HG03439 (cell line): ENCODE results near the gene GREM2.

Experiments used
- ATAC-seq: cut with Tn5 transposase; IDR thresholded peaks from one replicate; pipeline ENCODE4 v1.9.1; 2021; ENCODE audit warnings: mild to moderate bottlenecking, moderate library complexity; ENCODE audit not compliant: unreplicated experiment

Gene GREM2

DNA sequence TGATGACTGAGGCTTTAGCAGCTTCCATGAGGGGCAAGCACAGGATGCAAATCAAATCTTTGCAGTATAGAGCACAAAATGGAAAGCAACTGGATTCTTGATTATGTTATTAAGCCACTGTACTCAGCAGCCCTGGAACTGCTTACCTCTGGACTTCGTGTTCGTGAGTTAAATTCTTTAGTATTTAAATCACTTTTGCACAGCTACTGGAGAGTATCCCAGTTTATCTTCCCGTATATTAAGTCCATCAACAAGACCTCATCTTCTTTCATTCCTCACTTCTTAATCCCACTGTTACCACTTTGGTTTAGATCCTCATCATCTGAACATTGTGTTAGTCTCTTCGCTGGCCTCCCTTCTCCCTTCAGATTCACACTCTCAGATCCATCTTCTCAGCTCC, 108.9 kb downstream of the GREM2 start:
- ATAC-seq, result no peak

DNA sequence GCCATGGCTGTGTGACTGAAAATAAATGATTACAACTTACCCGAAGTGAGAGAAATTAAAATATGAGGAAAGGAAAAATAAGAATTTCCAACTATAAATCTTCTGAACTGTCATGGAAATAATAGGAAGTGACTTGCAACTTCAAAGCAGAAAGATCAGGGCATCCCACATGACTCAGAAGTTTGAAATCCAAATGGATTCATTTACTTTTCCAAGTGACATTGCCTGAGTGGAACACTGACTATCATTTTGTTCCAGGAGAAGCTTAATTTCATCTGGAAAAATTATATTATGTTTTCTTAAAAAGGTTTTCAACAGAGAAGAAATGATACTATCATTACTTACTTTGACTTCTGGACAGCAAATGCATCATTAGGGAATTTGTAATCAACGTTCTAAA, 110.8 kb downstream of the GREM2 start:
- ATAC-seq, result no peak

DNA sequence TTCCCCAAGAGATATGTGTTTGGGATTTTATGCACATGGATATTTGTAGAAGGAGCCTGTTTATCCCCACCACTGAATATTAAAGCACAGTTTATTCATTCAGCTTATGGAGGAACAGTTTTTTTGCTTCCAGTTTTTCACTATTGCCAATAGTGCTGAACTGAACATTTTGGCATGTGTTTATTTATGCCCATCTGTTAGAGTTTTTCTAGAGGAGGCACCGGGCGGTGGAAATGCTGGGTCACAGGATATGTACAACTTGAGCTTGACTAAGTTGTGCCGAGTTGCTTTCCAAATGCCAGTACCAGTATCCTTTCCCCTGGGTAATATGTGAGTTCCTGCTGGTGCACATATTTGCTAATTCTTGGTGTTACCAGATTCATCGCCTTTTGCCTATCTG, 111.3 kb downstream of the GREM2 start:
- ATAC-seq, result no peak

DNA sequence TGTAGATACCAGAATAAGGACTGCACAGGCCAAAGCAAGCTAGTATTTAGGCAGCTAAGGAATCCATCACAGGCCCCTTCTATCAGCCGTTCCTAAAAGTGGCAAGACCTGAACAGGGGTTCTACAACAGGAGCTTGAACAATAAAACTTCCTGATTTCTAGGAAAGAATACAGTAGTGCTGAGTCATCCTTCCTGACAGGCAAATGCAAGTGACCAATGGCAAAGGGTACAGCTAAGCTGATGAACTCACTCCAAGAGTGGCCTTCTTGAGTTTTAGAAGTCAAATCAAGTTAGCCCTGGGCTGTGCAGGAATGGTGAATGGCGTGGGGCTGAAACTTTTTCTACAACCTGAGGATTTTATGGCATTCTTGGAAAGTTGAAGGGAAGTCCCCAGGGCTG, 112.9 kb downstream of the GREM2 start:
- ATAC-seq, result no peak

DNA sequence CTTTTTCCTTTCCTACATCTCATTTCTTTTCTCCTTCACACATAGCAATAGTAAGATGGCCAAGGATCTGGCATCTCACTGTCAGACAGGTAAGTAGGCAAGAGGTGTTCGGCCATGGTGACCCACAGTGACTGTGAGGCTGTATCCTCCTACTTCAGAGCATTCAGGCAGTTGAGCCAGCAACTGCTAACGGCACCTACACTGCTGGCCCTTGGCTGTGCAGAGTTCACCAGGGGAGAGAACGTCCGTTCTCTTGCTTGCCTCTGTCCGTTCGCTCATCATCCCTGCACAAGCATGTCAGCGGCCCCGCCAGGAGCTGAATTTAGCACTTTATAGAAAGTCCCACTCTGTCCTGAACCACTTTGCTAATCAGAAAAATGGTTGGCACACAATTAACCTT, 113.6 kb downstream of the GREM2 start:
- ATAC-seq, result no peak

DNA sequence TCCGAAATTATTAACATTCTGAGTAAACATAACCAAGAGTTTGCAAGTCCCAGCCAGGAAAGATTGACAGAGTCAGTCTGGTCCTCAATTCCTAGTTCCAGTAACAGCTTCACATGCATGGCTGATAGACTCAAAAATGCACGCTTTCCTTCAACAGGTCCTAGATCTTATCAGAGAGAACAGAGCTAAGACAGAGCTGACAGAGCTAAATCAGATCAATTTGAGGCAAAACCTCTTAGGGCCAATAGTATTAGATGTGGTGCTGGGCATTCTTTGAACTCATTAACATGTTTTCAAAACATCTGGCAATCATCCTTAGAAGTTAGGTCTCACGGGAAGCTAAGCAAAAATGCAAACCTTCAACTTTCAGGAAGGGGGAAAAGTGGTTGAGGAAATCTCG, 114.0 kb downstream of the GREM2 start:
- ATAC-seq, result no peak

DNA sequence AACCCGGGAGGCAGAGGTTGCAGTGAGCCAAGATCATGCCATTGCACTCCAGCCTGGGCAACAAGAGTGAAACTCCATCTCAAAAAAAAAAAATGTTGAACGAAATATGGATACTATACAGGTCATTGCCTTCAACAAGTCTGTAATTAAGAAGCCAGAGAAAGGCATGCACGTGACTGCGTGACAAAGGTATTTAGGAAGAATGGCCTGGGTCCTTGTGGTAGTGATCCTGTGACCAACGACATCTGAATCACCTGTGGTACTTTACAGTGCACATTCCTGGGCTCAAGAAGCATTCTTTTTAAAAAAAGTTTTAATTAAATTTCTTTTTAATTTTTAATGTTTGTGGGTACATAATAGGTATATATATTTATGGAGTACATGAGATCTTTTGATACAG, 115.0 kb downstream of the GREM2 start:
- ATAC-seq, result no peak

DNA sequence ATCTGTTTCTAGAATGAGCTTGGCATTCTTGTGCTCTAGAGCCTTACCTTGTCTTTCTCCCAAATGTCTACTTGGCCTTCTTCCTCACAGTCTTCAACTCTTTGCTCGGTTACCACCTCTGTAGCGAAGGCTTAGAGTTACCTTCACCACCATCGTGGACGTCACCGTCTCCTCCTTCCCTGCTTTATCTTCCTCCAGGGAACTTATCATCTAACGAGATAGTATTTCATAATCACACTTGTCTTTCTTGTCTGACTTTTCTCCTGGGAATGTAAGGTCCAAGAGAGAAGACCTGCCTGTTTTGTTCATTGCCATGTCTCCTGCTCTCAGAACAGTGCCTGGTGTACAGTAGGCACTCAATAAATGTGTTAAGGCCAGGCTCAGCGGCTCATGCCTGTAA, 115.6 kb downstream of the GREM2 start:
- no peak for ATAC-seq

DNA sequence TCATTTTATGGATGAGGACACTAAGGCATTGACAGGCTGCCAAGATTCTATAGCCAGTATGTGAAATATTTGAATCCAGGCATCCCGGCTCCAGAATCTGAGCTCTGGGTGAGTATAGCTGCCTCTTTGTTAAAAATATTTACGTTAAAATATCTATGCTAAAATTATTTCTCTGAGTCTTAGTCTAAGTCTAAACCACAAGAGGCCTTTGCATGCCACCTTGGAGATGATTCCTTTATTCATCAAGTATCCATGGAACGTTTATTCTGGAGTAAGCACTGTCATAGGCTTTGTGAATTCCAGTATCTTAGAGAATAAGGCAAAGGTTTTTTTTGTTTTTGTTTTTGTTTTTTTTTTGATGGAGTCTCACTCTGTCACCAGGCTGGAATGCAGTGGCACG, 116.4 kb downstream of the GREM2 start:
- no peak for ATAC-seq

DNA sequence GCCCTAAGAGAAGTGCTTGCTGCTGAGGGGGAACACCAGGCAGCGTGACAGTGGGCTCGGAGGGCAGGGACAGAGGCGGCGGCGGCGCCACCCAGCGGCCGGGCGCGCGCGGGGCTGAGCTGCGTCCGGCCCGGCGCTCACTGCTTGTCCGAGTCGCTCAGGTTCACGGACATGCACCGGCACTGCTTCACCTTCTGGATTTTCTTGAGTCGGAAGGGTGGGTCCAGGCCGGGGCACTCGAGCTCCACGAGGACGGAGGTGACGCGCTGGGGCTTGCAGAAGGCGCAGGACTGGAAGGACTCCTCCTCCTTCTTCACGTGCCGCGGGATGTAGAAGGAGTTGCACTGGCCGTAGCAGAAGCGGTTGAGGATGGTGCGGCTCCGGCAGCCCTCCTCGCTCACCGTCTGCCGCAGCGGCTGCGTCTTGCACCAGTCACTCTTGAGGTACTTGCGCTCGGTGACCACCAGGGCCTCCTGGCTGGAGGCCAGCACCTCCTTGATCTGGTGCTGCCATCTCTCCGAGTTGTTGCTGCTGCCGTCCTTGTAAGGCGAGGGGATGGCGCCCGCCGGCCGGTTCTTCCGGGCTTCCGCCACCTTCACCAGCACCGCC, 119.0 kb downstream of the GREM2 start:
- no peak for ATAC-seq

DNA sequence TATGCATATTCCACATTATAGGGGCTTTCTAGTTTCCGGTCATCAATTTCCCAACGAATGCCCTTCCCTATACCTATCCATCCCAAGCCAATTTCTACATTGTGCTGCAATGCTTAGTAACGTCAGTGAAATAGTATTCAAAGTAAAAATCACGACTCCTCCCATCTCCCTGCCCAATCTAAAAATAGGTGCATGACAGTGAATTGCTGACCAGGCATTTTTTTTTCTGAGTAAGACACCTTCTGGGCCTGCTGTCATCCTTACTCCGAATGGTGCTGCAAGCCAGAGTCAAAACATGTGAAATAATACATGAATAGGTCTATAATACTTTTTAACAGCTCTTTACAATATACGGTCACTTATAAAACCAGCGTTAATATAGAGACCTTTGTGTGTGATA, 120.2 kb downstream of the GREM2 start:
- ATAC-seq, result no peak

DNA sequence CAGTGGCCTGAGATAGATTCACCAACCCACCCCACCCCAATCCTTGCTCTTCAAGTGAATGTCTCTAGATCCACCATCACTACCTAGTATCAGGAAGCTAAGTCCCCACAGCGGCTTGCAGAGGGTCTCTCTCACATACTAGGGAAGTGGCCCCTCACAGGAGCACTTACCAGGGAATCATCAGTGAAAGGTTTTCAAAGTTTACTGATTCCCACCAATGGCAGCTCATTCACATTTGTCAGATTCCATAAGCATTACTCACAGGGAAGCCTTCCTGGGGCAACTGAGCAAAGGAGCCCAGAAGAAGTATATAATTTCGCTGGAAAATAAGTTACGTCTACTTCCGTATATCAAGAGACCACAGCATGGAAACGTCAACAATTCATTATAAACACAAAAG, 120.8 kb downstream of the GREM2 start:
- no peak for ATAC-seq

DNA sequence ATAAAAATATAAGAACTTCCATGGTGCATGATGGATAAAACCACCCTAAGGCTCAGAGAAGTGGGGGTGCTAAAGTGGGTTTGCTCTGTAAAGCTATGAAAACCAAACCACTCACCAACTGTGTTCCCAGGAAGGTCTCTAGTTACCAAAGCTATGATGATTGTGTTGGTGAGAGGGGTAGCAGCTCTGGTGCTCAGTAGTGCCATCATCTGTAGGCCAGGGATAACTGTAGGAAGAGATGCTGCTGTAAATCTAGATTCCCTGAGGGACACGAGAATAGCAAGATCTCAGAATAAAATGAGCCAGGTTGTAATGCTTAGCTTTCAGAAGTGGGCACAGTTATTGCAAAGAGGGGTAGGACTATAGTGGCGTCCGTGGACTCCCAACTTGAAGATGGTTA, 124.5 kb downstream of the GREM2 start:
- ATAC-seq, result no peak

DNA sequence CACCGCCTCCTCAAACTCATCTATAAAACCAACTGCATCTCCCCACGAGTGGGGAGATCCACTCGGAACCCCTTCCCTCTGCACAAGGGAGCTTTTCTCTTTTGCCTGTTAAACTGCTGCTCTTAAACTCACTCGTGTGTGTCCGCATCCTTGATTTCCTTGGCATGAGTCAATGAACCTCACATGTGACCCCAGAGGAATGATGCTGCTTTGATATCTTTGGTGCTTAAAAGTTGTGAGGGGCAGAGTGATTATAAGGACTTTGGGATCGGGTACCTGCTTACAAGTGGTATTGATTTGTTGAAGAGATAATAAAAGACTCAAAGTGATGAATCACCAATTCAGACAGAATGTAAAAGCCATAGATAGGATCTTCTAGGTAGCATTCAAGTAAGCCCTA, 125.3 kb downstream of the GREM2 start:
- no peak for ATAC-seq

DNA sequence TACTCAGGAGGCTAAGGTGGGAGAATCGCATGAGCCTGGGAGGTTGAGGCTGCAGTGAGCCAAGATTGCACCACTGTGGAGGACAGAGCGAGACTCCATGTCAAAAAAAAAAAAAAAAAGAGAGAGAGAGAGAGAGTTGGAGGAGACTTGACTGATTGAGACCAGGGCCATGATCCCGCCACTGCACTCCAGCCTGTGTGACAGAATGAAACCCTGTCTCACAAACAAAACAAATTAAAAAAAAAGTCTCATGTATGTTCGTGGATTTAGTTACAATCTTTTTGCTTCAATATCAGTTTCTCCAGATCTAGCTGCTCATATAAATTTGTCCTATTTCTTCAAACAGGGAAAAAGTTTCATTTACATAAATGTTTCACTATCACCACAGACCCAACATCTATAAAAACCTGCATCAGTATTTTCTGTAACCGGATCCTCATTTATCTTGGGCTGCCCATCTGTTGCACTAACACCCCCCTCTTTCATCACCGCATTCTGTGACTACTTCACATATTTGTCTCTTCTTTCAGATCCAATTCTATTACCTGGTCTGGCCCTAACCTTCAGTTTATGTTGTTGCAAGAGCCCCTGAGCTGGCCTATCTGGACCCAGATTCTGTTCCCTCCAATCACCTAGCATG, 127.0 kb downstream of the GREM2 start:
- no peak for ATAC-seq

DNA sequence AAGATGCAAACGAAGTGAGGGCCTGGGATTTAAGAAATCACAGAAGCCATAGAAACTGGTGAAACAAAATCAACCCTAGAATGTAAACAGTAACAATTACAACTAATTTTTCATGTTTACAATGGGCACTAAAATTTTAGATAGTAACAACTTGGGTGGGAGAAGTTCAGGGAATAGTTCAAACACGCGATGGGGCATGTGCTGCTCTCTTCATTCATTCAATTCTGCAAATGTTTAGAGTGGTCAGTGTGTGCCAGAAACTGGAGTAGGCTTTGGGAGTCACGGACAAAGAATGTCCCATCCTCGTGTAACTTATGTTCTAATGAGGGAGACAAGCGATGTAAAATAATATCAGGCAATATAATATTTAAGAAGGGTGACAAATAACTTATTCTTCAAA, 133.4 kb downstream of the GREM2 start:
- ATAC-seq, result no peak

DNA sequence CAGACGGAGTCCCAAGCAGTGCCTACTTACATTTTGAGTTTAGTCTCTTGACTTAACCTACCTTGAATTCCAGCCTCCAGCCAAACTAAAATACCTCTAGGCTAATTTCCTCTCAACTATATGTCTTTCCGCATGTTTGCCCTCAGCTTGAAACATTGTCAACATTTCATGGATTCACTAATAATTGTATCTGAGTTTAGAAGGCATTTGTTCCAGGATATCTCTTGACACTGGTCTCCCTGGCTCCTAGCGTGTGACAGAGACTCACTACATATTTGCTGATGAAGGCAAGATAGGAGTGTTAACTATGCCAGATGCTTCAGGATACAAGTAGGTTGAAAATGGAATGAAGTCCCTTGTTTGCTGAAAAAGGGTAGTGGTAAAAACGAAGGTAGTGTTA, 136.1 kb downstream of the GREM2 start:
- ATAC-seq, result no peak

DNA sequence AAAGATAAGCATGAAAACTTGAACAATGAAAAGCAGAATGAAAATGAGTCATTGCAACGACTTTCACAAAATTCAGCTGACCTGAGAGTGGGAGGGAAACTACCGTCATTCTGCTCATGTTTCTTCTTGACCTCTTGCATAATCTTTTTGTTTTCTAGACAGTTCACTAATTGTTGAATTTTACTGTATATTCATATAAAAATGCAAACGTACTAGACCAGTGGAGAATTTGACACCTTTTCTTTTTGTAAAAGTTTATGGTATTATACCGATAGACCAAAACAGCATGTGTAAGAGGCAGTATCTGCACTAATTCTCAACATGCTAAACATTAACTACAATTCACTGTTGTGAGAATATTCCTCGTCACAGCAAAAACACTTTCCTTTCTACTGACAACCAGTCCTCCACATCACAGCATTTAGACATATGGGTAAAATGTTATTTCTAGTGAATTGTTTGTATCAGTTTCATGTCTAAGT, 137.8 kb downstream of the GREM2 start:
- ATAC-seq, result no peak

DNA sequence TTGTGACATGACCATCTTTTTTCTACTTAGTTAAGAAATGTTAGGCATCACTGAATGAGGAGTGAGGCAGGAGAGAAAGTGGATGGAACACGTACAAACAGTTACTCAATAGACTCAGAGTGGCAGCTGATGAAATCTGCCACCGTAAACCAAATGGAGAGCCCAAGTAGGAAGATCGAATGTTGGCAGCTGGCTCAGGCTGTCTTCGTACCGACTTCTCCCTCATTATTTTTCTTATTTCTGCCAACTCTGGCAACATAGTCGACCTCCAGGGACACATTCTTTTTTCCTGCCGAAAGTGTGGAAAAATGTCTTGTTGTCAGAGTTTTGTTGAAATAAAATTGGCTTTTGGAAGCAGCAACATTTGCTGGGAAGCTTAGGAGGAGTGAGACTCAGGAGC, 143.3 kb downstream of the GREM2 start:
- ATAC-seq, result no peak

DNA sequence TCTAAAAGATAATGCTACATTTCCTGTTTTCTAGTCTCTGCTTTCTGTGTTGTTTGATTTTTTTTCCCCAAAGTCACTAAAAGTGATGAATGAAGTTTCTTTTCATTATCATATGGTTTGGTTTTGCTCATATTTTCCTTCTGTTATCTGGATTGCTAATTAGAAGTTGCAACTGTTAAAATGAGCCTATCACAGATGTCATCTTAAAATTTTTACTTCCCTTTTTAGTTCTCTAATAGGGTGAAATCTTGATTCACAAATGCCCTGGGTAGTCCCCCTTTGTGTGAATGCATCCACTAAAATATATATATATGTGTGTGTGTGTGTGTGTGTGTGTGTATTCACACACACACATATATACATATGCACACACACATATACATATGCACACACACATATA, 144.1 kb downstream of the GREM2 start:
- ATAC-seq, result no peak

DNA sequence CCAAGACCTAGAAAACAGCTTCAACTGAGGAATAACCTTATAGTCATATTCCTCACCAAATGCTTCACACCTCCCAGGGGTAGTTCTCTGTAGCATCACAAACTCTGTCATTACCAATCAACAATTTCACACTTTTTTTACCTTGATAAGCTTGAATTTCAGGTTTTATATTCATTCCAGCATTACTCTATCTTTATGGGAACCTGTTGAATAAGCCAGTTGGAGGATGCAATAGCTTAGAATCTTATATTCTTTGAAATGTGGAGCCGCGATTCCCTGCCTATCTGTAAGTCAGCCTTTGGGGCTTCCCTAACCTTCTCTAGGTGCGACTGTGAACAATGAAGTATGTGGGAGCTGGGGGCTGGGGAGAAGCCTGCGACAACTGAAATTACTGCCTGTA, 145.4 kb downstream of the GREM2 start:
- ATAC-seq, result no peak

DNA sequence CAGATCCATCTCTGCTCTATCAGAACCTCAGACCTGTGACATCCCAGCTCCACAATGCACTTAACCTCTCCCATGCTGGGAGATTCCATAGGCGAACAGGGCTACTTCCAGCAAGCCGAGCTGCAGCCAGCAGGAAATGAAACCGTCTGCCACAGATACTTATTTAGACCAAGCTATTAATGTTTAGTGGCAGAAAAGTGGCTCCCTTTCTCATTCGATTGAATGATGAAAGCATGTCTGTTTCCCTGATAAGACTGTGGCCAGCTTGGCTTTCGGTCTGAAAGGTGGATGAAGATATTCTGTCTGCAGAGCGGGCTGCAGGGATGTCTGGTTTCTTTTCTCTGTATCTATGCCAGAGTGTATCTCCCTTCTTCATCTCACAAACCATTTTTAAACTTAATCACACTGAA, 146.4 kb downstream of the GREM2 start:
- ATAC-seq, result no peak

DNA sequence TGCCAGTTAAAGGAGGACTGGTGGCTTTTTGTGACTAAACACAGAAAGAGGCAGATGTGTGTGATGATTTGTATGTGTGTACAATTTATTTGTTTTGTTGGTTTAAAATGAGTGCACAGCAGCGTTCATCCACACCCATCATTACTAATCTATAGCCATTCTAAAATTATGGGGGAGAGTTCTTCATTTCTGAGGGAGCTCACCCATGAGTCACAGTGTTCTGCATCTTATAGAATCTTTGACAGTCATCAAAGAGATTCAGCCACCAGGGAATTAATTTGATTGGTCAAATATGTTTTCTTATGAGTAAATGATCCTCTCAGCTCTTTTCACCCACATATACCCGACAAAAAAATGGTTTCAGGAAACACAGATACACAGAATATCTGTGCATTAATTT, 147.9 kb downstream of the GREM2 start:
- ATAC-seq, result no peak
